HepG2 (cell line): ENCODE data around the gene SPOP. TPM values are rescaled to one million over a fixed set of nuclear protein-coding genes. Genes with fewer than 3 reads are reported as not detected.

Experiments used
- BCL3 ChIP-seq: sonication (generic); formaldehyde crosslinking; IDR thresholded peaks from 2 replicates; pipeline ENCODE4 v1.5.1; 2020; ENCODE audit warnings: mild to moderate bottlenecking, missing genetic modification reagents, moderate library complexity
- BRF2 ChIP-seq: sonication (generic); formaldehyde crosslinking; IDR thresholded peaks from 2 replicates; pipeline ENCODE4 v1.8.1; 2022; ENCODE audit warnings: mild to moderate bottlenecking, missing genetic modification reagents
- CREBL2 ChIP-seq: sonication (generic); formaldehyde crosslinking; IDR thresholded peaks from 2 replicates; pipeline ENCODE4 v1.8.1; 2023; ENCODE audit warnings: missing genetic modification reagents, mild to moderate bottlenecking, borderline replicate concordance
- CTCF ChIP-seq: sonication (generic); formaldehyde crosslinking; IDR thresholded peaks from 2 replicates; pipeline ENCODE4 v1.5.0; 2020; ENCODE audit warnings: mild to moderate bottlenecking, missing genetic modification reagents, moderate library complexity
- ETV5 ChIP-seq: IDR thresholded peaks from 2 replicates; pipeline ENCODE4 v1.6.1; 2018; ENCODE audit warnings: missing biosample characterization, missing genetic modification reagents, inconsistent platforms, borderline replicate concordance
- FOXK1 ChIP-seq: sonication (generic); formaldehyde crosslinking; IDR thresholded peaks from 2 replicates; pipeline ENCODE4 v1.4.0; 2020; ENCODE audit warnings: low read depth, missing genetic modification reagents, borderline replicate concordance
- FOXO1 ChIP-seq: sonication (generic); formaldehyde crosslinking; IDR thresholded peaks from 2 replicates; pipeline ENCODE4 v1.4.0; 2020; ENCODE audit warnings: missing genetic modification reagents
- GTF3A ChIP-seq: sonication (generic); formaldehyde crosslinking; conservative IDR thresholded peaks from 2 replicates; pipeline ENCODE4 v1.4.0; 2020; ENCODE audit warnings: mild to moderate bottlenecking, missing genetic modification reagents
- HNF4A ChIP-seq: sonication (generic); formaldehyde crosslinking; IDR thresholded peaks from 2 replicates; pipeline ENCODE4 v1.4.0; 2020; ENCODE audit warnings: missing genetic modification reagents
- KDM1A ChIP-seq: IDR thresholded peaks from 2 replicates; pipeline ENCODE4 v1.6.1; 2016; ENCODE audit warnings: missing compliant biosample characterization
- MEIS2 ChIP-seq: sonication (generic); formaldehyde crosslinking; IDR thresholded peaks from 2 replicates; pipeline ENCODE4 v1.9.0; 2021; ENCODE audit warnings: mild to moderate bottlenecking, missing genetic modification reagents
- NONO ChIP-seq, 2 experiments: fragments of 450-650 bp in 1 of 2; sonication (generic) in 1 of 2; formaldehyde crosslinking in 1 of 2; IDR thresholded peaks in 1 of 2; conservative IDR thresholded peaks in 1 of 2; 2 replicates each; pipeline versions ENCODE4 v1.6.1 to v1.8.0; 2017 to 2022; ENCODE audit warnings: mild to moderate bottlenecking in 1 of 2, missing genetic modification reagents in 1 of 2, moderate library complexity in 1 of 2
- RBM39 ChIP-seq: fragments of 200-400 bp; formaldehyde crosslinking; IDR thresholded peaks from one replicate; pipeline ENCODE4 v1.6.1; 2018; ENCODE audit warnings: antibody characterized with exemption, mild to moderate bottlenecking, low read depth, low read length; ENCODE audit not compliant: poor library complexity, severe bottlenecking
- REPIN1 ChIP-seq: sonication (generic); formaldehyde crosslinking; IDR thresholded peaks from 2 replicates; pipeline ENCODE4 v1.8.0; 2022; ENCODE audit warnings: missing genetic modification reagents, low read depth, mild to moderate bottlenecking, borderline replicate concordance
- SIX4 ChIP-seq: sonication (generic); formaldehyde crosslinking; IDR thresholded peaks from 2 replicates; pipeline ENCODE4 v1.4.0; 2020; ENCODE audit warnings: missing genetic modification reagents
- SMAD1 ChIP-seq: sonication (generic); formaldehyde crosslinking; IDR thresholded peaks from 2 replicates; pipeline ENCODE4 v1.4.0; 2020; ENCODE audit warnings: missing genetic modification reagents, low read depth, mild to moderate bottlenecking, borderline replicate concordance
- TBL1XR1 ChIP-seq: fragments of 150-350 bp; IDR thresholded peaks from 2 replicates; pipeline ENCODE4 v1.6.1; 2014; ENCODE audit warnings: borderline replicate concordance, low read length; ENCODE audit not compliant: partially characterized antibody
- TFAP4 ChIP-seq: sonication (generic); IDR thresholded peaks from 2 replicates; pipeline ENCODE4 v1.6.1; 2016; ENCODE audit warnings: low read depth, borderline replicate concordance
- ZBTB38 ChIP-seq: sonication (generic); formaldehyde crosslinking; IDR thresholded peaks from 2 replicates; pipeline ENCODE4 v1.5.1; 2020; ENCODE audit warnings: mild to moderate bottlenecking, missing genetic modification reagents
- ZNF3 ChIP-seq: IDR thresholded peaks from 2 replicates; pipeline ENCODE4 v1.7.0; 2017; ENCODE audit warnings: inconsistent platforms
- ZNF331 ChIP-seq: sonication (generic); formaldehyde crosslinking; IDR thresholded peaks from 2 replicates; pipeline ENCODE4 v1.4.0; 2020; ENCODE audit warnings: missing genetic modification reagents
- ZNF33A ChIP-seq: sonication (generic); formaldehyde crosslinking; IDR thresholded peaks from 2 replicates; pipeline ENCODE4 v1.5.1; 2020; ENCODE audit warnings: missing genetic modification reagents, mild to moderate bottlenecking, moderate library complexity, borderline replicate concordance
- ZSCAN9 ChIP-seq: IDR thresholded peaks from 2 replicates; pipeline ENCODE4 v1.6.1; 2016; ENCODE audit warnings: borderline replicate concordance
- polyA plus RNA-seq, 8 experiments: library from polyadenylated mRNA; depleted of rRNA in 3 of 8; stranded (reverse) in 7 of 8; unstranded in 1 of 8; fragments of >200 nt; fragmentation: Illumina TruSeq in 4 of 8; extraction: Trizol in 4 of 8; gene quantifications; 2 replicates each; pipeline versions ENCODE4 v1.2.1 to v1.2.3, GENCODE V29; 2011 to 2016; ENCODE audit warnings: low read depth in 4 of 8, missing spikeins in 1 of 8, mixed read lengths in 1 of 8; ENCODE audit not compliant: insufficient read depth in 1 of 8
- total RNA-seq, 5 experiments: library from RNA; depleted of rRNA; stranded (reverse); fragments of >200 nt; fragmentation: Illumina TruSeq; extraction: Trizol; gene quantifications; 2 replicates each; pipeline ENCODE4 v1.2.3, GENCODE V29; 2016; ENCODE audit warnings: low read depth in 1 of 5

The SPOP gene
- total and polyA plus RNA-seq, 2 of the 13 experiments (the other 11 are each of a cell fraction or from before 2014, with no cell fraction given) = 52.8 to 60.8 TPM

GRCh38 chr17:49567871-49568694, 109.8 kb downstream of the SPOP start (continued):
- TF ChIP-seq CTCF (CRISPR knock-in tag) (peak; percentile 100), BRF2 (CRISPR knock-in tag) (0 out of 2 replicates have a peak, but pooled peaks have one; percentile 43), FOXK1 (0 out of 2 replicates have a peak, but pooled peaks have one; percentile 30), NONO (IDR thresholded peaks at IDR 0.05) (no peak), NONO (CRISPR knock-in tag; conservative IDR thresholded peaks at IDR 0.05) (peak; percentile 46), REPIN1 (peak; percentile 72; the same call in 1 of the 2 replicates), ETV5 (CRISPR knock-in tag) (peak; percentile 37; the same call in 1 of the 2 replicates), MEIS2 (CRISPR knock-in tag) (peak; percentile 50; the same call in 1 of the 2 replicates), ZSCAN9 (CRISPR knock-in tag) (peak; percentile 55; the same call in 1 of the 2 replicates), FOXO1 (CRISPR knock-in tag) (0 out of 2 replicates have a peak, but pooled peaks have one; percentile 40), HNF4A (CRISPR knock-in tag) (peak; percentile 72), SIX4 (CRISPR knock-in tag) (0 out of 2 replicates have a peak, but pooled peaks have one; percentile 17), TBL1XR1 (peak; percentile 18), BCL3 (peak; percentile 25; the same call in 1 of the 2 replicates), ZBTB38 (CRISPR knock-in tag) (peak; percentile 60; the same call in 1 of the 2 replicates), GTF3A (CRISPR knock-in tag) (no peak), CREBL2 (peak; percentile 72; the same call in 1 of the 2 replicates), KDM1A (CRISPR knock-in tag) (peak; percentile 63), ZNF33A (CRISPR knock-in tag) (0 out of 2 replicates have a peak, but pooled peaks have one; percentile 13), TFAP4 (peak; percentile 46; the same call in 1 of the 2 replicates), ZNF3 (CRISPR knock-in tag) (no peak), RBM39 (peak; percentile 81), ZNF331 (CRISPR knock-in tag) (peak; percentile 72), SMAD1 (CRISPR knock-in tag) (peak; percentile 96)
